NCI-H187 treated with DMSO at 0.1 percent for 48 hours (cell line): ENCODE results near the gene GIT1.
"Not testable (repeated sequence)": the region's sequence is repeated elsewhere in the genome, so short reads cannot be mapped to it uniquely, and the experiment has no call there.

Experiments used
- DNase-seq: peaks from one replicate; lab custom pipeline; 2025; lab: John Stamatoyannopoulos, UW

Gene GIT1

GRCh38 chr17:29567554-29568330, 21.7 kb downstream of the GIT1 start:
- DNase-seq, result no peak

GRCh38 chr17:29567304-29567553, 22.2 kb downstream of the GIT1 start:
- no peak for DNase-seq

GRCh38 chr17:29566473-29567303, 22.8 kb downstream of the GIT1 start, which contains the start of gene ABHD15:
Gene ABHD15, minus strand, starts transcription at chr17:29567037. Its CDS starts 71 bp downstream, at chr17:29566966.
- DNase-seq, result no peak

GRCh38 chr17:29565643-29566472, 23.6 kb downstream of the GIT1 start:
- DNase-seq, result peak; percentile 82

- DNase-seq, result no peak
These were observed 25.6 kb downstream of the GIT1 start for GRCh38 chr17:29563816-29564215.

GRCh38 chr17:29562615-29563014, 26.8 kb downstream of the GIT1 start:
- no peak for DNase-seq

GRCh38 chr17:29561554-29562517, 27.6 kb downstream of the GIT1 start:
- no peak for DNase-seq

- DNase-seq, result no peak
These were observed 29.1 kb downstream of the GIT1 start for GRCh38 chr17:29560316-29560715.

GRCh38 chr17:29559640-29560039, 29.8 kb downstream of the GIT1 start:
- DNase-seq, result no peak

GRCh38 chr17:29558139-29558538, 31.3 kb downstream of the GIT1 start:
- not testable (repeated sequence) for DNase-seq

- no peak for DNase-seq
These were observed 31.7 kb downstream of the GIT1 start for GRCh38 chr17:29557739-29558116.

- DNase-seq, result no peak
These were observed 32.2 kb downstream of the GIT1 start for GRCh38 chr17:29557085-29557738.

GRCh38 chr17:29555840-29556239, 33.6 kb downstream of the GIT1 start:
- no peak for DNase-seq

GRCh38 chr17:29549177-29549923, 40.1 kb downstream of the GIT1 start:
- no peak for DNase-seq

GRCh38 chr17:29546830-29547229, 42.6 kb downstream of the GIT1 start:
- DNase-seq, result no peak

GRCh38 chr17:29546085-29546484, 43.4 kb downstream of the GIT1 start:
- DNase-seq, result no peak

GRCh38 chr17:29544066-29544465, 45.4 kb downstream of the GIT1 start:
- DNase-seq, result no peak

GRCh38 chr17:29533976-29534375, 55.5 kb downstream of the GIT1 start:
- no peak for DNase-seq

- no peak for DNase-seq
These were observed 63.1 kb downstream of the GIT1 start for GRCh38 chr17:29526322-29526721.

GRCh38 chr17:29524692-29525091, 64.8 kb downstream of the GIT1 start:
- no peak for DNase-seq
